CD4-positive, alpha-beta T cell treated with Interleukin-2 at 100 ng/mL for 4 hours (primary cell): ENCODE measurements around the gene BARHL2.

Source experiments
- DNase-seq: peaks from one replicate; pipeline ENCODE4 v3.0.0-alpha.2; 2020; ENCODE audit warnings: low spot score

BARHL2 gene

DNA sequence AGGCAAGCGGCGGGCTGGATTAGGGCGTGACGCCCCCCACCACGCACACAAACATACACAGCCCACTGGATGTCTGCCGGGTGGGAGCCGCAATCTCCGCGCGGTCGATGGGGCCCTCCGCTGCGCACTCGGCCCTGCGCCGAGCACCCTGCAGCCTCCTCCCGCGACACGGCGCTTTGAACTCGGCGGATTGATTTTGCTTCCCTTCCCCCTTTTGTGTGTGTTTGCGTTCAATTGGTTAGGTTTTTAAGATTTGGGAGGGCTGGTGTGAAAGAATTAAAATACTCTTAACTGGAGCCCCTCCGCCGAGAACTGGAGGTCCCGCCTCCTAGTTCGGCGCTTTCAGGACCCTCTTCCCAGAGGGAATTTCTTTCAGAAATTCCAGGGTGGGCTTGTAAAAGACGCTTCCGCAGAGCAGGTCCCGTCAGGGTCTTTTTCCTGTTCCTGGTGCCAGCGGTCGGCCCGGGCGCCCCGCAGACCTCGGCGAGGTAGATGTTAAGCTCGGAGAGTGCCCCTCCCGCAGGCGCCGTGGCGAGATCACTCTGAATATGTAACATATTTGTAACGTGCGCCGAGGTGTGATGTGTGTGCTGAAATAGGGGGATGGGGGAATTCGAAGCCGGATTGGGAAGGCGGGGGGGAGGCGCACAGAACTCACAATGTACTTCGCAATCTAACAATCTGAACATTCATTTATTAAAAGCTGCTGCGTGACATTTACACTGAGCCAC lies 8.0 kb upstream of the BARHL2 start:
- no peak for DNase-seq

DNA sequence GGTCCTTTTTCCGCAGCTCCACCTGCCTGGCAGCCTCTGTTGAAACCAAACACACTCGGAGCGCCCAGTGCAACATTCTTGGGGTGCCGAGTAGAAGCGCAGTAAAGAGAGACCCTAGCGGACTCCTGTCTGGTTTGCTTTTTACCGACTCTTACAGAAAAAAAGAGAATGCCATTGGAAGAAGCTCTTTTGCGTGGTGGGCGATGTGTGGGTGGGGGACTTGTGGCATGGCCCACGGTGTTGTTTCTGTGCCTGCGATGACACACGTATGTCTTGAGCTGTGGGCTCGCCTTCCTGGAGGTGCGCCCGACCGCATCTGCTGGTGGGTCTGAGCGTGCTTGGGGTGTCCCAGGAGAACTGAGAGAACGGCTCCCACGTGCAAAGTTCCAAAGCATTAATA lies 7.3 kb upstream of the BARHL2 start:
- DNase-seq = no peak

DNA sequence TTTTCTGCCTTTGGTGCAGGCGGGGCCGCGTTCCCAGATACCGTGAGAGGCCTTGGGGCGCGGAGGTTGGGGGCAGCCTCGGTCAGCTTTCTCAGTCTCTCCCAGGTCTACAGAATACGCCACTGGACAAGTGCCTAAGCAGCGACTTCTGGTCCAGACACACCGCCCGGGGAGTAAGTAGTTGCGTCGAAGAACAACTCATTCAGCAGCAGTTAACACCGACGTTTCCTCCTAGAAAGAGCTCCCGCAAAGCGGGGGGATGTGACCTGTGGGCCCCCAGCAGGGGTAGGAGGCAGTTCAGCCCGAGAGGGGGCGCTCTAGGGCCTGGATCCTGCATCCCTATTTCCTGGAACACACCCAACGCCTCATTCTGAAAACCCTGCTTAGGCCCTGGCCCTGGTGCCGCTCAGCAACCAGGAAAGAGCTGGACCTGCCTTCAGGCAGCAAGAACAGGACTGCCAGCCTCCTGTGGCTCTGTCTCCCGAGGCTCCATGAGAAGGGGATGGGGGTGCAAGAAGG lies 6.5 kb upstream of the BARHL2 start:
- DNase-seq = no peak

DNA sequence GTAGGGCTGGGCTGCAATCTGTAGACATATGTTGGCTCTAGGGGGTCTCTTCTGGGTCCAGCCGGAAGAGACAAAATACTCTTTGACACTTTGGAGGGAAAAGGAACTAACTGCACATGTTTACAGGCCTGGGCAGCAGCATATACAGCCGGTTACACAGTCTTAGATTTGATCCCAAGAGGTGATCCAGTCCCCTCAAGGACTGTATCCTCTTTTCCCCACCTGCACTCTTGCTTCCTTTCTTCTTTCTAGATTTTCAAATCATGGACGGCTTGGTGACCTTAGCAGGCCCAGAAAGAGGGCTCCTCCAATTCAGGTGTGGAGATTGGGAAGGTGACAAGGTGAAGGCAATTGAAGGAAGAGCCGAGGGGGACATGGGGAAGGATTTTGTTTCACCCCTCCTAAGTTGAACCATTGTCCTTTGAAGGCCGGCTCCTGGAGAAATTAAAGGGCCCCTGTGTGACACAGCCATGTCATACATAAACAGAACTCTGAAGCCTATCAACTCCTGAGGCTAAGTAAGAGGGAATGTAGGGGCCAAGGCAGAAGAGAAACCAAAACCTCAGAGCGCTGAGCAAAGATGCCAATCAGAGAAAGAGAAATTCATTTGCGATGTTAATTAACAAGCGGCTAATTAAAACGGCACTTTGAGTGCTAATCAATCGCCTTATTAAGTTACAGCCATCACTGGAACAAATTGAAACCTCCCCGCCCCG lies 5.9 kb upstream of the BARHL2 start:
- DNase-seq = no peak

DNA sequence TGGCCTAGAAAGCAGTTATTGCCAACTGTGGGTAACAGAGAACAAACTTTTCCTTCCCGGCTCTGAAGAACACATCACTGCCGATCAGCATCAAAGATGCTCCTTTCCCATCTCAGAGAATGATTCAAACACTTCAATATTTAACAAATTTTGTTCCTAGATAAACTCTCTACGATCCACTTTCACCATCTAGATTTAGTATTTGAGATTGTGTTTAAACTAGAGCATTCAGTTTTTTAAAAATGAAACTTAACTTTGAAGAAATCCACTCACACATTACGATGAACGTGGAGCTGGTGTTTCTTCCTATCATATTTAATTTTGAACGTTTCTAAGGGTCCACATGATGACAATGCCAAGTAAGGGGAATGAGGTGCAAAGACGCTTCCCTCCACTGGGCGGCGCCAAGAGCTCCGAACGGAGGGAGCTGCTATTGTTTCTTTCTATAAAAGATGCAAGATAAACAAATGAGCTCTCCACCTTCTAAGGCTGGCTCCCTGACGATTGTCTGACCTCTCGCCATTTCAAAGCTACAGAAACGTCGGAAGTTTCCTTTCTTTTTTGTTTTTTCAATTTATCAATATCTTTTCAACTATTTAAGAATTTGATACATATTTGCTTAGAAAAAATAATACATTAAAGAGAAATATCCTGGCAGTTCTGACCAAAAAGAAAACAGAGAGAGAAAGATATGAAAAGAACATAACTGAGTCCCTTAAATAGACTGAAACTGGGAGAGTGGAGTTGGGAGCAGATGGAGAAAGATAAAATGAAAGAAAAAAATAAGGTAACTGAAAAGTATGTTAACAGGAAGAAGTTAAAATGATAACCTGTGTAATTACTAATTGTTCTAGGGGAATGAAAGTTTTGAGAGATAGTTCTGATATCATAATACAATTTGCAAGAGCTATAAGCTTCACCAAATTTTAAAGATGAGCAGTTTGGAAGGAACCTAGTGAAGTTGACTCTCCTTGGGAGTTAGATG lies 4.4 kb upstream of the BARHL2 start:
- peak; percentile 62 for DNase-seq

DNA sequence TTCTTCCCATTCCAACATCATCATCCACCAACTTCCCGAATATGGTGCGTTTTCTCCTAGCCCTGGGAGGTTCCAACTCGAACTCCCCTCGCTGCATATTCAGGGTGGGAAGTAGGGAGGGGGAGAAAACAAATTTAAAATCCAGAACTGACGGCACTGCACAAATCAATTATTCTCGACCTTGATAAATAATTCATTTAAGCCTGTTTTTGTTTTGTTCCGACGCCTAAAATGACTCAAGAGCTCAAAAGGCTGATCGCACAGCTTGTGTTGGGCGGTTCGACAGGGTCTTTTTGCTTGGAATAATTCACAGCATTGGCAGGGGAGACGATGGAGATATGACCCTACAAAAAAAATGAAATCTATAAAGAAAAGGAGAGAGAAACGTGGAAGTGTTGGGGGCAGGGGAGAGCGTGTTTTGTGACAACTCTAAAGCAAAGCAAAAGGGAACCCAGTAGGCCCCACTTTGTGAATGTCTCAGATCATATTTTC lies 3.1 kb upstream of the BARHL2 start:
- DNase-seq = no peak

DNA sequence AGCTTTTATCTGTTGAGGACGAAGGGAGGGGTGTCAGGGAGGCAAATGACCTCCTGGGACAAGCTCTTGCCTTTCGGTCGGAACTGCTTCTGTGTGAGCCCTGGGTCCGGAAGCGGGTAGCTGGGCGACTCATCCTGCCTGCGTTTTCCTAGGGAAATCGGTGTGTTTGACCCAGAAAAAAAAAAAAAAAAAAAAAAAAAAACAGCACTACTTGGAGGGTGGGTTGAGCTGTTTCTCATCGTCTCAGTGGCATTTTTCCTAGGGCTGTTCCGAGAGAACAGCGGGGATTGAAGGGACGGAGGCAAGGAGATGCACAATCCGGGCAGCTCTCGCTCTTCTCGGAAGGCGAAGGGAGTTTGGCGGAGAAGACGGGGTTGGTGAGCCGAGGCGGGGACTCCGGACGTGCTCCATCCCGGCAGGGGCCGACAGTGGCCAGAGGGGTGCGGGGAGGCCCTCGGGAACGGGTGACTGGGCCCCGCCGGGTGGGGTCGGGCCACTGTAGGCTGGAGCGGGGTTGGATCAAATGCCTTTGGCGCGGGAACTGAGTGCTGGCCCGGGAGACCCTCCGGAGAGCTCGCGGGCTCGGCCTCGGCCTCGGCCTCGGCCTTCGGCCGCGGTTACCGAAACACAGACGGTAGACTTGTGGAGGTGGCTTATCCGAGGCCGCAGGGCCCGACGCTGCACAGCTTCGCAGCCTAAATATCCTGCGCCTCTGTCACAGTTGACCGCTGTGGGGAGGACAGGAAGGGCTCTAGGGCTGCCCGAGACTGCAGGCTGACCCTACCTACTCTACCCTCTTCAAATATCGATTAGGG lies 2.4 kb upstream of the BARHL2 start:
- DNase-seq = no peak

DNA sequence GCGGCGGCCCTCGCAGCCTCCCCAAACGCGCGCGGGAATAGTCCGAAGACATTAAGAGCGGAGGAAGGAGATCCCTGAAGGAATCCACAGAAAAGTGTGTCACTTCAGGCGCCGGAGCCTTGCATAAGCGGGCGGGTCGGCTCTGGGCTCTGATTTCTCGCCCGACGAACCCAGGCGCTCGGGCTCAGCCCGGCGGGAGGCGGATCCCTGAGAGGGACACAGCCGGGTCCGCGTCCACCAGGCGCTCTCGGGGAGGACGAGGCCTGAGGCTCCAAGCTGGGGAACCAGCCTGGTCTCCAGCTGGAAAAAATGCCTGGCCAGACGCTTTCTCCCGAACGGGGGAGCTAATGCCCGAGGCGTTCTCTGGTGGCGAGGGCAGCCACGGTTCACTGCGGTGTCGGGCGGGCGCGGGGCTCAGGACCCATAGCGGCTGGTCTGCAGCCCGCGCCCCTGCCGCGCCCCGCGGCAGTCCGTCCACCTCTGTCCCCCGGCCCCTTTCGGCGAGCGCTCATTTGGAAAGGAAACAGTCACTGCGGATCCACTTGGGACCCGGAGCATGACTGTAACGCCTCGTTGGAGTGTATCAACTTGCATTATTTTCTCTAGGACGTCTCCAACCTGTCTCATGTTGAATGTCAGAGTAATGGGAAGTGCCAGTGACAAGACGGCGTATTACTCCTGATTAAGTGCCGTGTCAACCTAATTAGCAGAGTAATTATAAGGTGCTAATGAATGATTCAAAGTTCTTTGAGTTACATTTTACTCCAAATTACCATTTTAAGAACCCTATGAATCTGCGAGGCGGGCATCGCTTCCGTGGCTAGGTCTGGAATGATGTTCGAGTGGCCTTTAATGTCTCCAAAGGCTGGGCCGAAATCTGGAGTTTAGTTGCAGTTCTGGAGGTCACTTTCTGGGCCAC lies 1.6 kb upstream of the BARHL2 start:
- DNase-seq = no peak

DNA sequence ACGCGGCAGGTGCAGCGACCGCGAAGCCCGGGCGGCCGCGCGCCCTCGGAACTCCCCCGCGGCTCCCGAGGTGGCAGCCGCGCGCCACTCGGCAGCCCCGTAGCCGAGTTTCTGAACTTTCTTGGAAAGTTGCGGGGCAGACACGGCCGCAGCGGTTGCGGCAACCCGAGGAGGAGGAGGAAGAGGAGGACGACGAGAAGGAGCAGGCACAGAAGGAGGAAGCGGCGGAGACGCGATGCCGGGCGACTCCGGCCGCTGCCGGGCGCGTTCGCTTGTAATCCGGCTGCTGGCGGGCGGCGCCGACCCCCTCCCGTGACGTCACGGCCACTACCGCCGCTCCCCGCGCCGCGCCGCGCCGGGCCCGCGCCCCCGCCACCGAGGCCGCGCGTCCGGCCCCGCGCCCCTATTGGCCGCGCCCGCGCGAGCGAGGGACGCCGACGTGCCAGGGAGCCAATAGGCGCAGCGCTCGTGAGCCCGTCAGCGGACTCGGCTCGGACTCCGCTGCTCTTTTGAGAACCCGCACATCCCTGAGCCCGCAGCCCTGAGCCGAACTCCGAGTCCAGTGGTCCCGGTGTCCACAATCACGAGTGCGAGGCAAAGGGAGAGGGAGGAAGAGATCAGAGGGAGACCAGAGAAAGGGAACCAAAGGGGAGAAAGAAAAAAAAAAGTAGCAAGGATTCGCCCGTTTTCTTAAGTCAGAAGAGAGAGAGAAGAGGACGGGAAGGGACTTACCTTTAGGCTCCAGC lies 736 bp upstream of the BARHL2 start:
- no peak for DNase-seq

DNA sequence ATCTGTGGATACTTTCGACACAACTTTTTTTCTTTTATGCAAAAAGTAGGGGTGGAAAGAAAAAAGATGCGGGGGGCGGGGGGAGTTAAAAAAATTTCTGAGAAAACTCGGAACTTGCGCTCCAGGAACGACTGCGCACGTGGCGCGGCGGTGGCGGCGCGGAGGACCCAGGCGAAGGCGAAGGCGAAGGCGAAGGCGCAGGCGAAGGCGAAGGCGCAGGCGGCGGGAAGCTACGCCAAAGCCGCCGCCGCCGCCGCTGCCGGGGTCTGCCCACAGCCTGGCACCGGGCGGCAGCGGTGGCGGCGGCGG lies 208 bp upstream of the BARHL2 start:
- DNase-seq = no peak

DNA sequence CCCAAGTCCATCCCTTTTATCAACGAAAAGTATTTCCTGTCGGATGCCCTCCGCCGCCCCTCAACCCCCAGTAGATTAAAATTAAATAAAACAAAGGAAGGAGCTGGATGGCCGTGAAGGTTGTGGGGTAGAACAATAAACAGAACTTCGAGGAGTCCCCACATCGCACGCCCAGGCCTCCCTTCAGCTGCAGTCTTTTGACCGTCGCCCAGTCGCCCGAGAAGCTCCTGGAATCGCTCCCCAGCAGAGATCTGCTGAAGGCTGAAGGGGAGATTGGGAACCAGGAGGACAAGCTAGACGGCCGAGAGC lies 905 bp downstream of the BARHL2 start:
- DNase-seq = no peak

DNA sequence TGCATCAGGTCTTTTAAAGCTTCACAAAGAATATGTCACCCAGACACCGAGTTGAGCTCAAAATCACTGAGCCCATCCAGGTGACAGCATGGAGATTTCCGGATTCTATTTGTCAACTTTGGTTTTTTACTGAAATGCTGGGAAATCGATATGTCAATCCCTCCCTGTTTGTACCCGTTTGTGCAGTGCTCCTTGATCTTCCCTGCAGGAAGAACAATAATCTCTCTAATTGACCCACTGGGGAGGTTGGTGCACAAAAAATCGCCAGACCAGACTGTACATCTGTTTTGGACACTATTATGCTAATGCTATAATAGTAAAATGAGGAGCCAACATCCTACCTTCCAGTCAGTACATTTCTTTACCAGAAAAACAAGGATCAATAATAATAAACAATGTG lies 1.8 kb downstream of the BARHL2 start:
- no peak for DNase-seq

DNA sequence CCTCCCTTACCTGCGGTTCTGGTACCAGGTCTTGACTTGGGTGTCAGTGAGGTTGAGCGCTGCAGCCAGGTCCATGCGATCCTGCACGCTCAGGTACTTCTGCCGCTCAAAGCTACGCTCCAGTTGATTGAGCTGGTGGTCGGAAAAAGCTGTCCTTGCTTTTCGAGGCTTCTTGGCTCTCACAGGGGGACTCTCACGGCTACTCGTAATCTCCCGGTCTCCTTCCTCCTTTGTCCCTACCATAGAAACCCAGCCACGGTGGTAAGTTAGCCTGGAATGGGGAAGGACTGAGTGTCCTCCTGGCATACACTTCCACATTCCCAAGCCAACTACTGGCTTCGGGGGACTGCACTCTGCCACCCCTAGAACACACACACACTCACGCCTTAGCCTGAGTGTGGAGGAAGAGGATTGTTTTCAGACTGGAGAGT lies 2.6 kb downstream of the BARHL2 start:
- DNase-seq = no peak

DNA sequence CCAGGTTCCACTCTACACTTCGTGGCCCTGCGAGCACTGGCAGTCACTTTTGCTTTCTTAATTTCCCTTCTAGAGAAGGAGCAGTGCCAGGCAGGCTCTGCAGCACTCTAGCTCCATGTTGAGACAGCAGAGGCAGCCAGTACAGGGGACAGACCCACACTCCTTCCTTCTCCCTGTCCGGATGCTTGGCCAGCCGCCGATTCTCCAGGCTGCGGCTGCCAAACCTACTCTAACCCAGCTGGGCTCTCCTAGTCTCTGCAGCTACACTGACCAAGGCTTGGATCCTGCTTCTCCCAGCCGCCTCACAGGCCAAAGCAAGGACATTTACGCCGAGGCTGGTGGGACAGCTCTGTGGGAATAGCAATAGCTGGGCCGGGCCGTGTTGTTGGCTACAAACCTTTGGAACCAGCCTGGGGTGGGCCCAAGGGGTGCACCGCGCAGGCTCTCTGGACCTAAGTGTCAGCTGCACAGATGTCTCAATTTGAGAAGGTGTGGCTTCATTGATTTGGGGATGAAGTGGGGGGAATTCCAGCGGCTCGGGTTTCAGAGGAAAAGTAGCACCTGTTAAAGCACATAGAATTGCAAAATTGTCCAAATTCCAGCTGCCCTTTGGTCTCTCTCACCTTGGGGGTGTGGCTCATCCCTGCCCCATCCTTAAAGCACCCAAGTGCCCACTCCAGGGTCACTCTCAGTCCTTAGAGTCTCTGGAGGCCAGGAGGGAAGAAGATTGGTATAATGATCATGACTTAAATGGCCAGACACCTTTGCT lies 3.2 kb downstream of the BARHL2 start:
- no peak for DNase-seq

DNA sequence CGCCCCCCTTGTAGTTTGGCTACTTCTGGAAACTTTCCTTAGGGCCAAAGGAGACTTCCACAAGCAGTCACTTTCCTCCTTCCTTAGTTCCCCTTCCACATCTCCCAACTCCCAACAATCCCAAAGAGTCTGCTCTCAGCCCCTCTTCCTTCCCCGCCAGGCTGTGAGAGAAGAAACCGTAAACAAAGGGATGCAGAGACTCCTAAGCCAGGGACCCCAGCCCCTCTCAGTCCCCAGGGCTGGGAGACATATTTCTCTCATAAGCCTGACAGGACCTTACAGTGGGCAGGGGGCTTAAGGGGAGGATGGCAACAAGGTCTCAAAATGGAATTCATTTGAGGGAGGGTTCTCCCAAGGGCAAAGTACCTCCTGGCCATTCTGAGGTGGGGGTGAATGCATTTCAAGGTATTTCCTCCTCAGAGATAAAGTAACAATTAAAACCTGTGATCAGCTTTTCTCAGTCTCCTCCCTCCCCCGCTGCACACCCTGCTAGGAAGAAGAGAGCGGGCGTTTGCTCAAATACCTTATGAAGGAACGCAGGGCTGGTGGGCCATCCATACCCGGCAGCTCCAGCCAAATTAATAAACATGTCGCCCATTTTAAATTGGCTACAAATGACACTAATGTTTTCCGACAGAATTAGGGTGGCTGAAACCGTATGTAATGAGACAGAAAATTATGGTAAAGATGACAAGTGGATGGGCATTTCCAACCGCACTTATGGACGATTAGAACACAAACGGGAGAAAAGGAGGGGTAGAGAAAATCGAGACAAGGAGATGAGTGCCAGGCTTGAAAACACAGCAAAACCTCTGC lies 4.0 kb downstream of the BARHL2 start:
- no peak for DNase-seq

DNA sequence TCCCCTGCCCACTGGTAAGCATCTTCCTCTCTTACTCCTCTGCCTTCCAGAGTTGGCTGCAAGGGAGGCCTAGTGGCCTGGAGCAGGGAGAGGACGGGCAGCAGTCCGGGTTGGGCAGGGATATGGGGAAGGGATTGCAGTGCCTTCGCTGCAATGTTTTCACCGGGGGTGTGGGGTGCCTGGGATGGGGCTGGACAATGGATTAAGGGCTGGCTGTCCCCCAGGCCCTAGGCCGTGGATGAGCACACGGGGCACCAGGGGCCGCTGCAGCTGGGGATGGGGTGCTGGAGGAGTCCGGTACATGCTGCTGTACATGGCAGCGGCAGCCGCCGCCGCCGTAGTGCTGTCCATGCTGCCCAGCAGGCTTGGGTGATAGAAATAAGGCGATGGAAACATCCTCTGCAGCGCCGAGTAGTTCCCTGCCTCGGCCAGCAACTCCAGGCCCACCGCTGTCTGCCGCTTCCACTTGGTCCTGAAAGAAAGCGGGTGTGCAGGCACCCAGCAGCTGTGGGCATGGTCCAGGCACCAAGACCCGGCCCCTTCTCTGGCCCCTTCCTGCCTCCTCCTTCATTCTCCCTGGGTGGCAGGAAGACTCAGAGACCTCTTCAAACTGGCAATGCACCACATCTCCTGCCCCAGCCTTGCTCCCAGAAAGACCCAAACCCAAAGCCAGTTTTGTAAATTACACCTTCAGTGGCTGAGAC lies 4.8 kb downstream of the BARHL2 start:
- DNase-seq = no peak

DNA sequence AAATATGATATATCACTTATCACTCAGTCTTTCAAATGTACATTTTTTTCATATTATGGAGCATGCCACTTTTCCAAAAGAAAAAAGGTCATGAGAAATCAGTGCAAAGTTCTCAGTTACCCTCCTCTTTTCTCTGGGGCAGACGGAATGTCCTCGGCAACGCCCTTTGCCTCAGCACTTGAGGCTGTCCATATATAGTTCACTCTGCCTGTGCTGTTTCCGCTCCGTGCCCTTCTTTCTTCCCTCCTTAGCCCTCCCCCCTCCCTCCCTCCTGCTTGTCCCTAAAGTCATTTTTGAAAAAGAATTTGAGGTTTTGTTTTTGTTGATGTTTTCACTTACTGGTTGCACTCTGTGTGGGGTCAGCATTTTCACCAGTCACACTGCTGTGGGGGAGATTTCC lies 5.4 kb downstream of the BARHL2 start:
- DNase-seq = no peak
